ENCODE measurements around the gene CNOT8.

The CNOT8 gene

DNA sequence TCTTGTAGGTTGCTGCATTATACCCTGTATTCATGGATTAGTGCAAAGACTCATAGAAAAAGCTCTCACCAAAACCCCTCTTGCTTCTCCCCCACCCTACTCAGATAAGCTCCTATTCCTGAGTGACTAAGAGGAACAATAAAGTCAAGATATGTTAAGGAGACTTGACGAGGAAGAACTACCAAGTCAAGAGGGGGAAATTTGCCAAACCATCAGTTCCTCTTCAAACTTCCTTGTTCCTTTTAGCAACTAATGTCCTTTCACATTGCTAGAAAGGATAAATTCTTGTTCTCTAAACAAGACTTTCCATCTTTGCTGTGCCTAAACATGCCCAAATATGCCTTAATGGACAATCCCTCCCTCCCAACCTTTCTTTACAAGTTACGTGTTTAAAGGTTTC, 27.0 kb downstream of the CNOT8 start:
- Histone ChIP-seq H3K4me3 (no peak overlapping the region), H3K4me1 (no peaks in the 10 kb centered on the region), H3K27me3 (no peaks in the 10 kb centered on the region), H3K27ac (no peak overlapping the region), H3K36me3 (peaks cover 60 to 84% (median 70%) of the 10 kb centered on the region in 3 donors), H3K9me3 (peaks cover 0 to 25% (median 20%) of the 10 kb centered on the region in 3 donors)
- TF ChIP-seq, protein P1, sequence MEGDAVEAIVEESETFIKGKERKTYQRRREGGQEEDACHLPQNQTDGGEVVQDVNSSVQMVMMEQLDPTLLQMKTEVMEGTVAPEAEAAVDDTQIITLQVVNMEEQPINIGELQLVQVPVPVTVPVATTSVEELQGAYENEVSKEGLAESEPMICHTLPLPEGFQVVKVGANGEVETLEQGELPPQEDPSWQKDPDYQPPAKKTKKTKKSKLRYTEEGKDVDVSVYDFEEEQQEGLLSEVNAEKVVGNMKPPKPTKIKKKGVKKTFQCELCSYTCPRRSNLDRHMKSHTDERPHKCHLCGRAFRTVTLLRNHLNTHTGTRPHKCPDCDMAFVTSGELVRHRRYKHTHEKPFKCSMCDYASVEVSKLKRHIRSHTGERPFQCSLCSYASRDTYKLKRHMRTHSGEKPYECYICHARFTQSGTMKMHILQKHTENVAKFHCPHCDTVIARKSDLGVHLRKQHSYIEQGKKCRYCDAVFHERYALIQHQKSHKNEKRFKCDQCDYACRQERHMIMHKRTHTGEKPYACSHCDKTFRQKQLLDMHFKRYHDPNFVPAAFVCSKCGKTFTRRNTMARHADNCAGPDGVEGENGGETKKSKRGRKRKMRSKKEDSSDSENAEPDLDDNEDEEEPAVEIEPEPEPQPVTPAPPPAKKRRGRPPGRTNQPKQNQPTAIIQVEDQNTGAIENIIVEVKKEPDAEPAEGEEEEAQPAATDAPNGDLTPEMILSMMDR (IDR thresholded peaks at IDR 0.05): no peak
- intact Hi-C loops (cut with DNase I; ENCODE audit: low total_unique reads): no loop called here
- no peak for DNase-seq

DNA sequence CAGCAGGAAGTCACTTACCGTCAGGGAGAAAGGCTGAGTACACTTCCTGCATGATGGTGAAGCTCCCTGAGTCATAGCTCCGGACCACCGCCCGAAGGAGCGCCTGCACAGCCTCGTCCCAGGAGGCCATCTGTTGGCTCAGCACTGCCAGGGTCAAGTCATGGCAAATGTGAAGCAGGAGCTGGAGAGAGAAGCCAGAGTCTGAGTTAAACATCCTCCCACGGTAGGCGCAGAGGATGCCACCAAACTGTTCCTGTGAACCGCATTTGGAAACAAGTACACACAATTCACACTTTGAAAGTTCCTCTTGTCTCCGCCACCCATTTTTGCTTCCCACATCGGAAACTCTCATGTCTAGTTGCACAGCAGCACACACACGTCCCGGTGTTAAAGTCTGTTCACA, 33.9 kb downstream of the CNOT8 start:
- DNase-seq: no peak
- Histone ChIP-seq H3K27me3 (no peaks in the 10 kb centered on the region), H3K4me3 (no peak overlapping the region), H3K9me3 (no peaks in the 10 kb centered on the region), H3K36me3 (peaks cover 90 to 100% (median 93%) of the 10 kb centered on the region in 3 donors), H3K27ac (no peak overlapping the region), H3K4me1 (no peaks in the 10 kb centered on the region)
- intact Hi-C loops (cut with DNase I; ENCODE audit: low total_unique reads): no loop called here
- TF ChIP-seq, protein P1 (IDR thresholded peaks at IDR 0.05): no peak

DNA sequence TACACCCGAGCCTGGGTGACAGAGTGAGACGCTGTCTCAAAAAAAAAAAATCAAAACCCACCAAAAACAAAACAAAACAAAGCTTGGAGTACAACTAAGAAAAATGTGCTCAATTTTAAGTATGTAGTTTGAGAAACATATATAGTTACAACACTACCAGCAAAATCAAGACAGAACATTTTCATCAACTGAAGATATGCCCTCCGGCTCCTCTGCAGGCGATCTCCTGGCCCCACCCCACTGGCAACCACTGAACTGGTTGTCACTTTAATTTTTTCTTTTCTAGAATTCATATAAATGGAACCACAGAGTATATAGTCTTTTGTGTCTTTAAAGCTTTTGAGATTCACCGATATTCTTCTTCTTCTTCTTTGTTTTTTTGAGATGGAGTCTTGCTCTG, 35.0 kb downstream of the CNOT8 start:
- H3K36me3 ChIP-seq: peaks cover 89 to 100% (median 93%) of the 10 kb centered on the region in 3 donors

DNA sequence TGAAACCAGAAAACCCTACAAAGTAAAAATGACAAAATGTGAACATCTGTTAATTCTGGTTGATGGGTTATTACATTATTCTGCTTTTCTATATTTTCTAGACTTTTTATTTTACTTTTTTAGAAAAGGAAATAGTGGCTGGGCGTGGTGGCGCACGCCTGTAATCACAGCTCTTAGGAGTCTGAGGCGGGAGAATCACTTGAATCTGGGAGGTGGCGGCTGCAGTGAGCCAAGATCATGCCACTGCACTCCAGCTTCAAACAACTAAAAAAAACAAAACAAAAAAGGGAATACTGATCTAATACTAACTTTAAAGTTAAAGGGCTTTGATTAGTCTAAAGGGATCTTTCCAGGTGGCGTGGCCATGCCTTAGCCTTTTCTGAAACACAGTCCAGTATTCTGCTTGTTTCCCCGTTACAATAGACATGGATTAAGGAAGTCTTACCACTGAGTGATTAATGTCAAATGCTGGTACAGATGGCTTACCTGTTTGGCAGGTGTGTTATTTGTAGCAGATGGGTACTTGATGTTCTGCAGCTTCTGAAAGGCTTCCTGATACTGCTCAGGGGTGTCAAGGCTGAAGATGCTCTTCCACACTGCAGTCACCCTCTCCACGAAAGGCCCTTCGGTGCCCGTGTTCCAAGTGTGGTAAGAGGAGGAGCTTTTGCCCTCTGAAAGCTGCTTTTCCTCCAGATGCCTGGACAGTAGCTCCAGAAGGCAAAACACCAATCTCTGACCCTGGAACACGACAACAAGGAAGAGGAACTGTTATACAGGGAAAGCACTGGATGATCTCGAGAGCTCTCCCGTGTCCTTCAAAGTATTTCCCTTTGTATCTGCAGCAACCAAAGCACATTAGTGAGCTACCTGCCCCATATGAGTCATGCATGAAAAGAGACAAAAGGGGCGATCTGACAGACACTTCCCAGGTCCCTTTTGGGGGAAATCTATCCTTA, 37.5 kb downstream of the CNOT8 start:
- no peak overlapping the region for H3K27ac ChIP-seq
- TF ChIP-seq, protein P1 (IDR thresholded peaks at IDR 0.05): no peak
- intact Hi-C loops (cut with DNase I; ENCODE audit: low total_unique reads): no loop called here
- peaks cover 73 to 100% (median 93%) of the 10 kb centered on the region in 3 donors for H3K36me3 ChIP-seq
- DNase-seq: no peak
- H3K9me3 ChIP-seq: no peaks in the 10 kb centered on the region
- H3K4me3 ChIP-seq: no peak overlapping the region
- no peaks in the 10 kb centered on the region for H3K27me3 ChIP-seq
- no peaks in the 10 kb centered on the region for H3K4me1 ChIP-seq

More for the DNA sequence above, 35.0 kb downstream of the CNOT8 start:
- Histone ChIP-seq H3K4me3 (no peak overlapping the region), H3K4me1 (no peaks in the 10 kb centered on the region), H3K9me3 (no peaks in the 10 kb centered on the region), H3K27ac (no peak overlapping the region), H3K27me3 (no peaks in the 10 kb centered on the region)
- intact Hi-C loops (cut with DNase I; ENCODE audit: low total_unique reads): no loop called here
- TF ChIP-seq, protein P1 (IDR thresholded peaks at IDR 0.05): no peak
- no peak for DNase-seq

DNA sequence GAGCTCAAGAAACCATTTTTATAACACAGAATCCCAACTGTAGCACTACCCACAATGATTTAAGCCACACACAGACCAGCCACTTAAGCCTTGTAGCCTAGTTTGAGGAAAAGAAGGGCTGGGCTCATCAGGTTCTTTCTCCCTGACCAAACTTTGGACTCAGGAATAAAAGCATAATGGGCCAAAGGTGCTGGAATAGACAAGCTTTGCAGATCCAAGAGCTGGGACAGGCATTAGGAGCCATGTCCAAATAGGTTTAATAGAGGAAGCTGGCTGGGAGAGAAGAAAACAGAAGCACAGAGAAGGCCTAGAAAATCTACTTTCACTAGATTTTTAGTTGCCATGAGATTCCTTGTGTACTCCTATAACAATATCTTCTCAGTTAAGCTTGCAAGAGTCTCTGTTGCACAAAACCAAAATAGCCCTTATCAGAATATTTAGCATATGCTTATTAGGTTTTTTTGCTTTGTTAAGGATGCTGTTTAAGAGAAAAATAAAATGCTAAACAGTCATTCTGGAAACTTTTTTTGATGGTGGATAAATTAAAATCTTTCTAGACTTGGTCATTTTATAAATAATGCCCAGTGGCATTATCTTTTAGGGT, 38.2 kb downstream of the CNOT8 start:
- TF ChIP-seq, protein P1 (IDR thresholded peaks at IDR 0.05): no peak
- Histone ChIP-seq H3K4me1 (no peaks in the 10 kb centered on the region), H3K27me3 (no peaks in the 10 kb centered on the region), H3K27ac (no peak overlapping the region), H3K4me3 (no peak overlapping the region), H3K9me3 (no peaks in the 10 kb centered on the region), H3K36me3 (peaks cover 71 to 100% (median 93%) of the 10 kb centered on the region in 3 donors)
- DNase-seq: no peak
- intact Hi-C loops (cut with DNase I; ENCODE audit: low total_unique reads): no loop called here

Data from tibial artery (tissue), 4 donors.